OCI-M1 (cell line): Measurements from ENCODE around the gene GTF3C1.

ENCODE experiments used
- DNase-seq: peaks from one replicate; lab custom pipeline; 2025; lab: John Stamatoyannopoulos, UW

Gene GTF3C1

GRCh38 chr16:27485811-27486210, 63.9 kb downstream of the GTF3C1 start:
- no peak for DNase-seq

- DNase-seq: no peak
These were observed 64.6 kb downstream of the GTF3C1 start for GRCh38 chr16:27485126-27485525.

- no peak for DNase-seq
These were observed 66.1 kb downstream of the GTF3C1 start for GRCh38 chr16:27483624-27484023.

GRCh38 chr16:27483088-27483437, 66.7 kb downstream of the GTF3C1 start:
- DNase-seq: no peak

- DNase-seq: no peak
These were observed 67.2 kb downstream of the GTF3C1 start for GRCh38 chr16:27482397-27483087.

GRCh38 chr16:27481282-27481934, 68.3 kb downstream of the GTF3C1 start:
- no peak for DNase-seq

GRCh38 chr16:27480761-27481160, 69.0 kb downstream of the GTF3C1 start:
- DNase-seq: no peak

- no peak for DNase-seq
These were observed 73.5 kb downstream of the GTF3C1 start for GRCh38 chr16:27476240-27476639.

GRCh38 chr16:27475561-27475960, 74.2 kb downstream of the GTF3C1 start:
- no peak for DNase-seq

- no peak for DNase-seq
These were observed 74.8 kb downstream of the GTF3C1 start for GRCh38 chr16:27474921-27475320.

- no peak for DNase-seq
These were observed 75.7 kb downstream of the GTF3C1 start for GRCh38 chr16:27474041-27474440.

GRCh38 chr16:27473101-27473900, 76.4 kb downstream of the GTF3C1 start:
- no peak for DNase-seq

- no peak for DNase-seq
These were observed 77.4 kb downstream of the GTF3C1 start for GRCh38 chr16:27472091-27473020.

GRCh38 chr16:27471661-27472060, 78.1 kb downstream of the GTF3C1 start:
- DNase-seq: no peak

GRCh38 chr16:27470567-27471431, 78.9 kb downstream of the GTF3C1 start:
- DNase-seq: no peak

GRCh38 chr16:27468941-27469531, 80.7 kb downstream of the GTF3C1 start:
- DNase-seq: no peak

GRCh38 chr16:27465483-27465879, 84.2 kb downstream of the GTF3C1 start:
- DNase-seq: no peak

- no peak for DNase-seq
These were observed 84.9 kb downstream of the GTF3C1 start for GRCh38 chr16:27464626-27465482.

GRCh38 chr16:27463741-27464591, 85.7 kb downstream of the GTF3C1 start:
- DNase-seq: no peak
